Lung (tissue), 12 donors: ENCODE measurements around the gene INO80C. TPM values are rescaled to one million over a fixed set of nuclear protein-coding genes. Genes with fewer than 3 reads are reported as not detected.

Experiments
- ATAC-seq: fragments of 200-7000 bp; cut with Tn5 transposase; one replicate; pipeline ENCODE4 v1.9.1; 2020; ENCODE audit warnings: moderate number of reproducible peaks; ENCODE audit not compliant: insufficient read depth, low FRiP score
- DNase-seq, 3 donors: peaks; one replicate each; pipeline ENCODE4 v3.0.0-alpha.2; 2013 to 2017
- H3K27ac ChIP-seq, 2 donors: one replicate each; pipeline ENCODE4 v1.5.1; 2013; ENCODE audit warnings: mild to moderate bottlenecking in 2 of 2, moderate library complexity in 2 of 2, control low read depth in 1 of 2, inconsistent platforms in 1 of 2, low read depth in 1 of 2, low read length in 1 of 2
- H3K27me3 ChIP-seq, 3 donors: one replicate each; pipeline ENCODE4 v1.5.1; 2013; ENCODE audit warnings: low read length in 2 of 3; ENCODE audit not compliant: control insufficient read depth in 3 of 3, insufficient read depth in 3 of 3
- H3K36me3 ChIP-seq, 4 donors: one replicate each; pipeline ENCODE4 v1.5.1; 2013; ENCODE audit warnings: low read length in 4 of 4, mild to moderate bottlenecking in 1 of 4, moderate library complexity in 1 of 4; ENCODE audit not compliant: control insufficient read depth in 4 of 4, insufficient read depth in 4 of 4
- H3K4me1 ChIP-seq, 5 donors: one replicate each; pipeline ENCODE4 v1.5.1; 2013; ENCODE audit warnings: low read length in 5 of 5, mild to moderate bottlenecking in 2 of 5, moderate library complexity in 1 of 5; ENCODE audit not compliant: control insufficient read depth in 5 of 5, insufficient read depth in 5 of 5
- H3K4me3 ChIP-seq: one replicate; pipeline ENCODE4 v1.5.1; 2013; ENCODE audit warnings: mild to moderate bottlenecking, control low read depth, moderate library complexity
- H3K9ac ChIP-seq, 2 donors: one replicate each; pipeline ENCODE4 v1.5.1; 2013; ENCODE audit warnings: low read length in 2 of 2, control low read depth in 1 of 2; ENCODE audit not compliant: insufficient read depth in 1 of 2
- H3K9me3 ChIP-seq, 4 donors: one replicate each; pipeline ENCODE4 v1.5.1; 2013; ENCODE audit warnings: low read length in 3 of 4, mild to moderate bottlenecking in 1 of 4, moderate library complexity in 1 of 4; ENCODE audit not compliant: control insufficient read depth in 4 of 4, insufficient read depth in 3 of 4
- CTCF ChIP-seq: IDR thresholded peaks from 2 replicates; pipeline ENCODE4 v1.5.1; 2012; ENCODE audit warnings: mild to moderate bottlenecking; ENCODE audit errors: control extremely low read depth, extremely low read depth
- WGBS, 2 donors: extraction: QIAGEN DNeasy Blood & Tissue Kit; methylation state at CpG; one replicate each; pipeline ENCODE4 v1.1.7; 2013; 5-methylcytosine and 5-hydroxymethylcytosine counted together
- polyA plus RNA-seq, 2 donors: library from polyadenylated mRNA; stranded (reverse); fragments of 200-250 nt; gene quantifications; one replicate each; pipeline ENCODE4 v1.2.1, GENCODE V29; 2013
- total RNA-seq, 2 donors: library from RNA; depleted of rRNA in 1 of 2; stranded (reverse); fragments of >200 nt in 1 of 2; gene quantifications; one replicate each; pipeline ENCODE4 v1.2.1, GENCODE V29; 2014 to 2021
- donor health status: control.
- donor health status: control.
- donor health status: Bipolar disorder and iron deficiency.
- donor health status: healthy.
- donor health status: DM: yes; HTN: yes; CAD: no.

Gene INO80C
- total and polyA plus RNA-seq, 4 donors, result 26.7 to 35.6 (median 31.5) TPM

GRCh38 chr18:35463050-35463449, 34.7 kb downstream of the INO80C start:
- H3K27me3 ChIP-seq, result no peaks in the 10 kb centered on the region
- WGBS, 2 donors, result 15 to 51% methylated on average over 5 of the region's 5 CpGs
- H3K27ac ChIP-seq, result peak overlapping the region in 1 of 2 donors; percentile 20
- DNase-seq, result peak in 1 of 3 donors; percentile 19
- no peak for ATAC-seq
- peaks cover 0 to 28% (median 11%) of the 10 kb centered on the region in 5 donors for H3K4me1 ChIP-seq
- no peaks in the 10 kb centered on the region for H3K36me3 ChIP-seq
- H3K4me3 ChIP-seq, result no peak overlapping the region
- TF ChIP-seq CTCF, result no peak
- no peak overlapping the region for H3K9ac ChIP-seq
- H3K9me3 ChIP-seq, result no peaks in the 10 kb centered on the region

- Histone ChIP-seq H3K27ac (peak overlapping the region in 1 of 2 donors; percentile 22), H3K9me3 (no peaks in the 10 kb centered on the region), H3K27me3 (no peaks in the 10 kb centered on the region), H3K4me1 (peaks cover 0 to 25% (median 7%) of the 10 kb centered on the region in 5 donors), H3K4me3 (no peak overlapping the region), H3K9ac (no peak overlapping the region), H3K36me3 (no peaks in the 10 kb centered on the region)
- 64 to 75% methylated on average over 1 of the region's 1 CpG for WGBS, 2 donors
- no peak for TF ChIP-seq CTCF
- DNase-seq, result peak in 2 of 3 donors; percentile 20 to 22
- ATAC-seq, result no peak
Observed at GRCh38 chr18:35460736-35461161, 37.0 kb downstream of the INO80C start.

- 49 to 100% methylated on average over 2 of the region's 2 CpGs for WGBS, 2 donors
- H3K9me3 ChIP-seq, result no peaks in the 10 kb centered on the region
- peaks cover 0 to 25% (median 7%) of the 10 kb centered on the region in 5 donors for H3K4me1 ChIP-seq
- peak overlapping the region; percentile 15 to 29 for H3K27ac ChIP-seq
- no peak overlapping the region for H3K9ac ChIP-seq
- ATAC-seq, result no peak
- H3K27me3 ChIP-seq, result no peaks in the 10 kb centered on the region
- no peak for DNase-seq
- H3K36me3 ChIP-seq, result no peaks in the 10 kb centered on the region
- no peak for TF ChIP-seq CTCF
- no peak overlapping the region for H3K4me3 ChIP-seq
Observed at GRCh38 chr18:35459997-35460396, 37.8 kb downstream of the INO80C start.
